Activated T-cell treated with anti-CD3 and anti-CD28 coated beads for 24 hours (primary cell): ENCODE data around the gene ITK.

ENCODE experiments used
- DNase-seq: peaks from one replicate; pipeline ENCODE4 v3.0.0-alpha.2; 2020; ENCODE audit warnings: low read depth

Gene ITK

GRCh38 chr5:157248821-157249470 is 68.3 kb downstream of the ITK start:
- DNase-seq = no peak

- DNase-seq = peak; percentile 47
Measured at GRCh38 chr5:157252711-157253465, 72.2 kb downstream of the ITK start.

- DNase-seq = no peak
Measured at GRCh38 chr5:157253547-157253946, 72.9 kb downstream of the ITK start.

GRCh38 chr5:157258450-157258849 is 77.8 kb downstream of the ITK start:
- DNase-seq = no peak

- no peak for DNase-seq
Measured at GRCh38 chr5:157259699-157260098, 79.1 kb downstream of the ITK start.

- no peak for DNase-seq
Measured at GRCh38 chr5:157263496-157264090, 83.0 kb downstream of the ITK start.

- DNase-seq = peak; percentile 79
Measured at GRCh38 chr5:157265714-157266285, 85.2 kb downstream of the ITK start, which contains the start of gene CYFIP2. Gene CYFIP2 (plus strand): TSS chr5:157266123. CDS start chr5:157285362, 19,239 bp downstream.

GRCh38 chr5:157266286-157267007 is 85.8 kb downstream of the ITK start:
- DNase-seq = no peak

- no peak for DNase-seq
Measured at GRCh38 chr5:157267025-157267424, 86.4 kb downstream of the ITK start.

GRCh38 chr5:157267761-157268480 is 87.3 kb downstream of the ITK start:
- DNase-seq = no peak

- DNase-seq = no peak
Measured at GRCh38 chr5:157269165-157269671, 88.6 kb downstream of the ITK start.

- DNase-seq = no peak
Measured at GRCh38 chr5:157269761-157270272, 89.2 kb downstream of the ITK start.

- DNase-seq = no peak
Measured at GRCh38 chr5:157270771-157271170, 90.1 kb downstream of the ITK start.

GRCh38 chr5:157271740-157272271 is 91.2 kb downstream of the ITK start:
- peak; percentile 80 for DNase-seq

- DNase-seq = no peak
Measured at GRCh38 chr5:157273131-157273556, 92.5 kb downstream of the ITK start.

- no peak for DNase-seq
Measured at GRCh38 chr5:157275403-157275802, 94.8 kb downstream of the ITK start.

GRCh38 chr5:157278319-157279037 is 97.8 kb downstream of the ITK start:
- no peak for DNase-seq

GRCh38 chr5:157279605-157280239 is 99.1 kb downstream of the ITK start:
- DNase-seq = no peak

- DNase-seq = no peak
Measured at GRCh38 chr5:157280927-157281326, 100.3 kb downstream of the ITK start.

GRCh38 chr5:157282150-157282549 is 101.5 kb downstream of the ITK start:
- DNase-seq = no peak
